NCI-H2196 (cell line): Measurements from ENCODE around the gene TMEM51.

Source experiments
- DNase-seq: peaks from one replicate; lab custom pipeline; 2025; ENCODE audit not compliant: unreplicated experiment; lab: John Stamatoyannopoulos, UW

Gene TMEM51

GRCh38 chr1:15195420-15196052 is 42.0 kb downstream of the TMEM51 start:
- DNase-seq: no peak

GRCh38 chr1:15196069-15196468 is 42.5 kb downstream of the TMEM51 start:
- no peak for DNase-seq

GRCh38 chr1:15196807-15197530 is 43.4 kb downstream of the TMEM51 start:
- no peak for DNase-seq

- DNase-seq: no peak
These were observed 44.3 kb downstream of the TMEM51 start for GRCh38 chr1:15197591-15198447.

DNA sequence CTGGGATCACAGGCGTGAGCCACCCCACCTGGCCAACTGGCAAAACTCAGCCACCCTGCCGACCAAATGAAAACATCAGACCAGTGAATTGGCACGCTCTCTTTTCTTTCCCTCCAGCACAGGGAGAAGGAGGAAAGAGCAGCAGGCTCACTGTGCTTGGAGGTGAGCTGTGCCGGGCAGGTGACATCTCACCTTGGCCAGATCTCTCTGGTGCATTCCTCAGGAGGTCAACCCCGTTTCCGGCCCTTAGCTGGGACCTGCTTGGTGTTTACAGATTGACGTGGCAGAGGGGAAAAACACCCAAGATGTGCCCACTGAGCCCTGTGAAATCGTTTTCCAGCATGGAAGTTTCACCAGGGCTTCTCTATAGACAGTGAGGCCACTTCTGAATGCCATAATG is 45.1 kb downstream of the TMEM51 start:
- no peak for DNase-seq

GRCh38 chr1:15201221-15201620 is 47.7 kb downstream of the TMEM51 start:
- DNase-seq: no peak

DNA sequence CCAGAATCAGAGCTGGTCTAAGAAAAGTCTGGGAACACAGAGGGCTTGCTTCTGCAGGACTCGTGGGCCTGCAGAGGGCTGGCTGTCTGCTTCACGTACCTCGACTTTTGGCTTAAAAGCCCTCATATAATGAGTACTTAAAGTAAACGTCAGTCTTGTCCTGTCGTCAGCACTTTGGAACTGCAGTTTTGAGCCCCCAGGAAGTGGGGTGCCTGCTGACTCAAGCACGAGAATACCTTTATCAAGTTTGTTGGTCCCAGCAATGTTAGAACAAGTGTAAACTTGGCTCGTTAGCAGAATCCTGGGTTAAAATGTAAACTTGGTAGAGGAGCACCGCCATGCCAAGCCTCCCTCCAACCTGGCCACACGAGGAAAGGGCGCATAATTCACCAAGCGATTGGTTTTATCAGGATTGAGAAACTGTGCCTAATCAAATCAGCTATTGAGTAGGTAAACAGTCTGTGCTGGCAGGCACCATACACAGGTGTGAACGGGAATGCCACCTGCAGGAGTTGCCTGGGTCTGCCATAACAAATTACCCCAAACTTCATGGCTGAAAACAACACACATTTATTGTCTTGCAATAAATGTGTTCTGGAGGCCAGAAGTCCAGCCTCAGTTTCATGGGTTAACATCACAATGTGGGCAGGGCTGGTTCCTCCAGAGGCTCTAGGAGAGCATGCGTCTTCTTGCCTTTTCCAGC is 48.5 kb downstream of the TMEM51 start:
- no peak for DNase-seq

DNA sequence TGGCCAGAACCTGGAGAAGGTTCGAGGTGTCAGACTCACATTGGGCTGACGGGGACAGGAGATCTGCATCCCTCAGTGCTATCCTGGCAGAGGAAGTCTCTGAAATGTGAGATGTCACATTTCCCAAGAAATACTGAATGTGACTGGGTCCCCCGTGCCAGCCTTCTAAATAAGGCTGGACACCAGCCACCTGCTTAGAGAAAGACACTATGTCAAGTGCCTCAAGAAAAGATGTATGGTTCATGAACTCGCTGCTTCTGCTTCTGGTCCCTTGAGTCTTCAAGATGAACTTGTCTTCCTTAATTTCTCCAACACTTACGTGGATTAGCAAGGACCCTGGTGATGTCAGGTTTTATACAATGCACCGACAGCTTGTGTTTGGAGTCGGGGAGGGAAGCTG is 51.4 kb downstream of the TMEM51 start:
- no peak for DNase-seq

DNA sequence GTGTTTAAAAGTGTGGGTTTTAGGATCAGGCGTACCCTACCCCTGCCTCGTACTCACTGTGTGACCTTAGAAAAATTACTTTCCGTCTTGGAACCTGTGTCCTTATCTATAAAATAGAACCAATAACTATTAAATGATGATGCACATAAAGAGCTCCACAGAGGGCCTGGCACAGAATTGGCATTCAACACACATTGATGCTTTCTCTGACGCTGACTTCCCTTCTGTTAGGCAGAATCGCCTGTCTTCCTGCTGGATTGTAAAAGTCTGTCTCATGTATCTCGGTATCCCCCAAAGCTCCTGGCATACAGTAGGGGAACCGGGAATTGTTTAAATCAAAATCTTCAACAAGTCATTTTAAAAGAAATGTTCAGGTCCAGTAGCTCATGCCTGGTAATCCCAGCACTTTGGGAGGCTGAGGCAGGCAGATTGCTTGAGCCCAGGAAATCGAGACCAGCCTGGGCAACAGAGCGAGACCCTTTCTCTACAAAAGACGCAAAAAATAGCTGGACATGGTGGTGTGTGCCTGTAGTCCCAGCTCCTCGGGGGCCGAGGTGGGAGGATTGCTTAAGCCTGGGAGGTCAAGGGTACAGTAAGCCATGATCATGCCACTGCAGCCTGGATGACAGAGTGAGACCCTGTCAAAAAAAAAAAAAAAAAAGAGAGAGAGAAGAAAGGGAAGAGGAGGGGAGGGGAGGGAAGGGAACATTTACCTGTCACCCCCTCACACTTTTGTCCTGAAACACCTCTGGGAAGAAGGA is 52.2 kb downstream of the TMEM51 start:
- no peak for DNase-seq

DNA sequence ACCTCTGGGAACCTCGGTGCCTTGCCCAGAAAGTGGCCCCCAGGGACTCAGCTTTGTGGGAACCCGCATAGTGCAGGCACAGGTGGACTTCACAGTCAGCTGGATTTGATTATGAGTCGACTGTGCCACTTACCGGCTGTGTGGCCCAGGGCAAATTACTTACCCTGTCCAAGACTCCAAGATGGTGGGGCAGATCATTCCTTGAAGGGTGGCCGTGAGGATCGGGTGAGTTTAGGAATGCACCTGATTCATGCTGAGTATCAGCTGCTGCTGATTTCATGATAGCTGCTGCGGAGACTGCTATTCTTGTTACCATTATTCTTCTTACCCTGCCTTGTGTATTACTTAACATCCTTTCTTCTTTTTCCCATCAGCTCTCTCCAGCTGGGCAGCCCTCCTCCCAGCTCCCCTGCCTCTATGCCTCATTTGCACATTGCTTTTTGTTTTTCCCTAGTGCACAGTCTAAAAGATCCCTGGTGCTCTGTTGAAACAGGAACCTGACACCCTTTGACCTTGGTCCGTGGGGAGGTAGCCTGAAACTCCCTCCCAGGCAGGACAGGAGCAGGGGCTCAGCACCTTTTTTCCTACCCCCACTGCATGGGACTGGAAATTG is 53.0 kb downstream of the TMEM51 start:
- no peak for DNase-seq

- no peak for DNase-seq
These were observed 53.7 kb downstream of the TMEM51 start for GRCh38 chr1:15207031-15207828.

DNA sequence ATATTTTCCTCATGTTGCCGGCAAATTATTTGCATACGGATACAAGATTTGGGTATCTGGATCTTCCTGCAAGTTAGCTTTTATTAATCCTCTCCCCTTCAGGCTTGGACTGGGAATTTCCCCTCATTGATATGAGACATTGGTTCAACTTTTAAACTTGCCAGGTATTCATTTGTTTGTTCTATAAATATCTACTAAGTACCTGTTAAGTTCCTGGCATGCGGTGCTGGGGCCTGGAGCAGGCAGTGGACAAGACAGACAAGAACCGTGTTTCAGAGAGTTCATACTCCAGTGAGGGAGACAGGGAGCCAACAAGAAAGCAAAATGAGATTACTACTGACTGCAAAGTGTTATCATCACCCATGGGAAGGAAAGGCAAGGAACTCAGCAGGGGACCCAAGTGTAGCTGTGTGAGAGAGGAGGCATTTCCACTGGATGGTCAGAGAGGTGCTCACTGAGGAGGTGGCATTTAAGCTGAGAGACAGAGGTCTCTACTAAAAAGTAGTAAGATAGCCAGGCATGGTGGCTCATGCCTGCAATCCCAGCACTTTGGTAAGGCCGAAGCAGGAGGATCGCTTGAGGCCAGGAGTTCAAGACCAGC is 54.4 kb downstream of the TMEM51 start:
- DNase-seq: no peak

DNA sequence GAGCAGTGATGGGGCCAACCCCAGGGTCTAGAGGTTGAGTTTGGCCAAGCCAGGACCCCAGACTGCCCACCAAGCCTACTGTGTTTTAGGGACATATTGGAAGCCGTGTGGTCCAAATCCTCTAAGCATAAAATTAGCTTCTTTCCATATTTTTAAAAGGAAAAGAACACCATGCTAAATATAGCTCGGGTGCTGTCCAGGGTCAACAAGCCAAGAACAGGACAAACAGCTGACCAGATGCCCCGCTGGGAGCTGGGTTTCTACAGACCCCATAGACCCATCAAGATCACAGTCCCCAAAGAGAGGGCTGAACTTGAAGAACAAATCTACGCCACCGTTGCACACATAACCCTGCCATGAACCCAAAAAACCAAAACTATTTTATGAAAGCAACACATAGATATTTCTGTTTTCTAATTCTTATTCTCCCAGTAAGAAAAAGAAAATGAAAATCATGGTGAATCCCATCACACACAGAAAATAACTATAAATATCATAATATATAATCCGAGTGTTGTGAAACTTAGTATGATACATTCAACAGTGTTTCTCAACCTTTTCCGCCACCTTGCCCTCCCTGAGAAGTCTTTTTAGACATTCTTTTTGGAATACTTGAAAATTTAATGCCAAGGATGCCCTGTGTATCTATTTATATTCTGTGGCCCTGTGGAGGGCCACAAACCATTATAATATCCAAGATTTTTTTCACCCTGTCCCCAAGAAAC is 57.3 kb downstream of the TMEM51 start:
- DNase-seq: no peak

GRCh38 chr1:15211424-15211823 is 57.9 kb downstream of the TMEM51 start:
- DNase-seq: no peak

- DNase-seq: no peak
These were observed 58.8 kb downstream of the TMEM51 start for GRCh38 chr1:15212216-15212953.

DNA sequence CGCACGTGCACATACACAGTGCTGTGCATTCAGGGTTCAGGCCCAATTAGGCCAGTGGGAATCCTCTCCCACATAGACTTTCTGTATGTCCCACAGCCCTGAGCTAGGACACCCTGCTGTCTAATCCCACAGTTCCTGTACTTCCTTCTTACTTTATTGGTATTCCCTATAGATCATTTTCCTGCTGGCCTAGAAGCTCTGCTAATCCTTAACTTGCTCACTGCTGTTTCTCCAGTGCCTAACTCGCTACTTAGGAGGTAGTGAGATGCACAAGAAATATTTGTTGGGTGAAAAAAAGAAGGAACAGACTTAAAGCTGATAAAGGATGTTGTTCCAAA is 59.4 kb downstream of the TMEM51 start:
- DNase-seq: no peak

- no peak for DNase-seq
These were observed 59.8 kb downstream of the TMEM51 start for GRCh38 chr1:15213341-15213821.

GRCh38 chr1:15214527-15214926 is 61.0 kb downstream of the TMEM51 start:
- DNase-seq: no peak
